Aorta (tissue), 5 donors: ENCODE results near the gene TBC1D3E. TPM values are rescaled to one million over a fixed set of nuclear protein-coding genes. Genes with fewer than 3 reads are reported as not detected.
"Not testable (repeated sequence)": the region's sequence is repeated elsewhere in the genome, so short reads cannot be mapped to it uniquely, and the experiment has no call there.

Experiments used
- ATAC-seq: fragments of 200-7000 bp; cut with Tn5 transposase; one replicate; pipeline ENCODE4 v1.9.1; 2022; ENCODE audit warnings: moderate library complexity; ENCODE audit not compliant: low FRiP score
- DNase-seq, 2 donors: peaks; one replicate each; pipeline ENCODE4 v3.0.0-alpha.2; 2020
- H3K27ac ChIP-seq, 2 donors: one replicate each; pipeline ENCODE4 v1.5.1; 2013; ENCODE audit warnings: low read length in 2 of 2, mild to moderate bottlenecking in 2 of 2, moderate library complexity in 2 of 2, control low read depth in 1 of 2, inconsistent platforms in 1 of 2, low read depth in 1 of 2
- H3K27me3 ChIP-seq, 2 donors: one replicate each; pipeline ENCODE4 v1.6.1; 2013; ENCODE audit warnings: control low read depth in 1 of 2, low read length in 1 of 2, mild to moderate bottlenecking in 1 of 2, moderate library complexity in 1 of 2; ENCODE audit not compliant: insufficient read depth in 2 of 2, control insufficient read depth in 1 of 2
- H3K36me3 ChIP-seq, 2 donors: one replicate each; pipeline ENCODE4 v1.6.1; 2013; ENCODE audit warnings: control low read depth in 1 of 2, low read length in 1 of 2, mild to moderate bottlenecking in 1 of 2; ENCODE audit not compliant: insufficient read depth in 2 of 2, control insufficient read depth in 1 of 2
- H3K4me1 ChIP-seq, 2 donors: one replicate each; pipeline ENCODE4 v1.6.1; 2013; ENCODE audit warnings: low read length in 2 of 2, control low read depth in 1 of 2, mild to moderate bottlenecking in 1 of 2, moderate library complexity in 1 of 2; ENCODE audit not compliant: insufficient read depth in 2 of 2, control insufficient read depth in 1 of 2
- H3K4me3 ChIP-seq, 2 donors: one replicate each; pipeline ENCODE4 v1.5.1; 2013; ENCODE audit warnings: low read length in 2 of 2, control low read depth in 1 of 2, mild to moderate bottlenecking in 1 of 2
- H3K9me3 ChIP-seq: one replicate; pipeline ENCODE4 v1.6.1; 2013; ENCODE audit warnings: mild to moderate bottlenecking, low read length; ENCODE audit not compliant: control insufficient read depth
- WGBS, 2 donors: extraction: QIAGEN DNeasy Blood & Tissue Kit; methylation state at CpG; one replicate each; pipeline ENCODE4 v1.1.7; 2013; 5-methylcytosine and 5-hydroxymethylcytosine counted together
- intact Hi-C, 2 donors: fragments of 100-400 bp; cut with DNase I; formaldehyde crosslinking; loops; one replicate each; pipeline versions ENCODE4 v1.14.2 to v1.15.0; 2022
- long read RNA-seq, 2 donors: library from polyadenylated mRNA; unstranded; transcript quantifications; one replicate each; pipeline ENCODE4 v2.0.0, GENCODE V29; 2020 to 2021
- polyA plus RNA-seq, 2 donors: library from polyadenylated mRNA; stranded (reverse); fragments of 200-250 nt; gene quantifications; one replicate each; pipeline ENCODE4 v1.2.3, GENCODE V29; 2013
- total RNA-seq, 2 donors: library from RNA; stranded (reverse); fragmentation: NEBNext Ultra II Directional; extraction: Animal tissue kit (Norgen Biotek cat#: 25700); gene quantifications; one replicate each; pipeline ENCODE4 v1.2.1, GENCODE V29; 2021
- donor health status: healthy with polysubstance abuse.
- donor health status: Bipolar disorder and iron deficiency.
- donor health status: DM: no; HTN: no; CAD: no.
- donor health status: DM: no; HTN: no; CAD: no.
- donor health status: DM: yes; HTN: yes; CAD: no.

The TBC1D3E gene
- total RNA-seq (not detected), polyA plus RNA-seq (not detected)
- long read RNA-seq, donor 1, result 0 reads
- long read RNA-seq, donor 2, result 0 reads

DNA sequence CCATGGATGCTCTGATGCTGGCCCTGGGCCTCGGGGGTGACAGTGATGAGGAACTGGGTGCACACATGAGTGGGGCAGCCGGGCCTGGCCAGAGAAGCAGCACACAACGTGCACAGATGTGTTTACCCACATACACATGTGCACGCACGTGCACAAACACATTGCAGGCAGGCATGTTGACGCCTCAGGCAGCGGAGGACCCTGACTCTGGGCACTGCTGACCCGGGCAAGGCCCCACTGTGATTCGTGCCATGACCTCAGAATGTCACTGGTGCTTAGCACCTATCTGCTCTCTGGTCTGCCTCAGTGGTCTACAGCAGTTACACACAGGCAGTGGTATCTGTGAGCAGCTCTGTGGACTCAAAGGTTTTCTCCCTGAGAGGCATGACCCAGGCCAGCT lies at the start of gene TBC1D3E:
Gene TBC1D3E (plus strand): TSS at position 301 of the 400 bp plus-strand sequence. CDS start 1,545 bp downstream, outside the sequence.
- DNase-seq, intact Hi-C loops, H3K27ac ChIP-seq, H3K4me3 ChIP-seq, ATAC-seq, H3K9me3 ChIP-seq, H3K36me3 ChIP-seq, H3K27me3 ChIP-seq, H3K4me1 ChIP-seq: not testable (repeated sequence)
- no CpG with 5 or more reads among the region's 9 CpGs for WGBS, 2 donors

DNA sequence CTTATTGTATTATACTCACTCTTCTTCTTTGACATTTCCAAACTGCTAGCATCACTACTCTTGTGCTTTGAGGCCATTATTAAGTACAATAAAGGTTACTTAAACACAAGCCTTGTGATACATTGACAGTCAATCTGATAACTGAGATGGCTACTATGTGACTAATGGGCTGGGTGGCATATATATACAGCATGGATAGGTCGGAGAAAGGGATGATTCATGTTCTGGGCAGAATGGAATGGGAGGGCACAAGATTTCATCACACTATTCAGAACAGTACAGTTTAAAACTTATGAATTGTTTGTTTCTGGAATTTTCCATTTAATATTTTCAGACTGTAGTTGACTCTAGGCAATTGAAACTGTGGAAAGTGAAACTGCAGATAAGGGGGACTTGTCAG lies 40.4 kb upstream of the TBC1D3E start:
- H3K36me3 ChIP-seq, H3K27me3 ChIP-seq, ATAC-seq, H3K4me3 ChIP-seq, H3K27ac ChIP-seq, DNase-seq, H3K4me1 ChIP-seq, intact Hi-C loops, H3K9me3 ChIP-seq: not testable (repeated sequence)
- whole genome bisulfite sequencing, 2 donors, result no CpG with 5 or more reads among the region's 1 CpG

DNA sequence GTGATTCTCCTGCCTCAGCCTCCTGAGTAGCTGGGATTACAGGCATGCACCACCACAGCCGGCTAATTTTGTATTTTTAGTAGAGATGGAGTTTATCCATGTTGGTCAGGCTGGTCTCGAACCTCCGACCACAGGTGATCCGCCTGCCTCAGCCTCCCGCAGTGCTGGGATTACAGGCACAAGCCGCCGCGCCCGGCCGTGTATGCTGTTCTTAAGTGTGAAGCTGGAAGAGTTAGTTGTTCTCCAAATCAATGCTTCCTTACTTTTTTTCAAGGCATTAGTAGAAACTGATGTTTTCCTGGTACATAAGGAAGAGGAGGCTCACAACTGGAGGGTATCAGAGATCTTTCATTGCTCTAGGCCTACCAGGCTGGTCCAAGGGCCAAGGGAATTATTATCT lies 39.6 kb upstream of the TBC1D3E start:
- ATAC-seq, H3K27me3 ChIP-seq, H3K27ac ChIP-seq, H3K4me1 ChIP-seq, H3K4me3 ChIP-seq, intact Hi-C loops, H3K36me3 ChIP-seq, H3K9me3 ChIP-seq: not testable (repeated sequence)
- peak in 1 of 2 donors; percentile 44 for DNase-seq
- WGBS, 2 donors, result 98 to 99% methylated on average over 5 to 7 of the region's 10 CpGs

DNA sequence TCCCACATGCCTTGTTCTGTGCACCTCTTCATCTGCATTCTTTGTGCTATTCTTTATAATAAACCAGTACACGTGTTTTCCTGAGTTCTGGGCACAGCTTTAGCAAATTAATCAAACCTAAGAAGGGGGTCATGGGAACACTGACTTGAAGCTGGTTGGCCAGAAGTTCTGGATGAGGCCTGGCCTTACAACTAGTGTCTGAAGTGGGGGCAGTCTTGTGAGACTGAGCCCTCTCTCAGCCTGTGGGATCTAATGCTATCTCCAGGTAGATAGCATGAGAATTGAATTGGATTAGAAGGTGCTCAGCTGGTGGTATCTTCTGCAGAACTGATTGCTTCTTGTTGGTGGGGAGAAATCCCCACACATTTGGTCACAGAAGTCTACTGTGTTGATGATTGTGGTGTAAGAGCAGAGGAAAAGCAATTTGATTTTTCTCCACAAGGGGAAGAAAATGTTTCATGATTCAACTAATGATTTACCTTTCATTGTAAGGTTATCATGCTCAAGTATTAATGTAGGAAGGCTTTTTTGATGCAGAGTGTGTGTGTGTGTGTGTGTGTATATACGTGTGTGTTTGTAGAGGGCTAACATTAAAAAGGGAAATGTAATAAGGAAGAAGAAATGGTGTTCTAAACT lies 33.6 kb upstream of the TBC1D3E start:
- WGBS, 2 donors, result no CpG with 5 or more reads among the region's 2 CpGs
- DNase-seq, intact Hi-C loops, H3K36me3 ChIP-seq, H3K27ac ChIP-seq, H3K27me3 ChIP-seq, H3K4me3 ChIP-seq, H3K4me1 ChIP-seq, ATAC-seq, H3K9me3 ChIP-seq: not testable (repeated sequence)

DNA sequence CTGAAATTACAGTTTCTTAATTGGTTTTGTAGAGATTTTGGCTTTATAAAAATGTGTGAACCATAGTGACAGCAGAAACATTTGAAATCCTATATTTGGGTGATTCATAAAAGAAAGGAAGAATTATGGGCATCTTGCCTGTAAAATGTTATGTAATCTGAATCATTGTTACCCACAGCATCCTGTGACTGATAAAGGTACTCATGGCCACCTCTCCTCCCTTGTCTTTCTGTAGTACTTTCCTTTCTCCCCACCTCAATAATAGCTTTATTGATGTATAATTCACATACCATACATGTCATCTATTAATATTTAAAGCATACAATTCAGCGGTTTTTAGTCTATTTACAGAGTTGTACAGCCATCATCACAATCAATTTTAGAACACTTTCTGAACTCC lies 28.5 kb upstream of the TBC1D3E start:
- DNase-seq, H3K4me1 ChIP-seq, H3K36me3 ChIP-seq, H3K9me3 ChIP-seq, H3K27ac ChIP-seq, H3K4me3 ChIP-seq, intact Hi-C loops, ATAC-seq, H3K27me3 ChIP-seq: not testable (repeated sequence)
- WGBS, 2 donors, result no CpG with 5 or more reads among the region's 1 CpG

DNA sequence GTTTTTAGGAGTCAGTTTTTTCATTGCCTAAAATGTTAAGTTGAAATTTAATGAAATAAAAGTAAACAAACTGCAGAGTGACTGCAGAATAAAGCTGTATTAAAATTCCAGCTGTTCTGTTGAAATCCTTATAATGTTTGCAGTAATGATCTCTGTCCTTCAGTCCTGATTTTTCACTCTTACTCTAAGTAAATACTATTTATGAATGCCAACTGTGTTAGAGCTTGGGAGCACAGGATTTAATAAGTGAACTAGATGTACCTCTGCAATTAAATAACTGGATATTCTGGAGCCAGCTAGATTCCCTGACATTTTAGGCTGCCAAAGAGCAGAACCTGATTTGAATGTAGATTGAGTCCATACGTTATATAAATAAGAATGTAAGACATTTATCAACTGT lies 7.9 kb upstream of the TBC1D3E start:
- H3K4me3 ChIP-seq, H3K27ac ChIP-seq, H3K27me3 ChIP-seq, H3K9me3 ChIP-seq, intact Hi-C loops, ATAC-seq, H3K36me3 ChIP-seq, H3K4me1 ChIP-seq, DNase-seq: not testable (repeated sequence)
- WGBS, 2 donors, result no CpG with 5 or more reads among the region's 1 CpG

DNA sequence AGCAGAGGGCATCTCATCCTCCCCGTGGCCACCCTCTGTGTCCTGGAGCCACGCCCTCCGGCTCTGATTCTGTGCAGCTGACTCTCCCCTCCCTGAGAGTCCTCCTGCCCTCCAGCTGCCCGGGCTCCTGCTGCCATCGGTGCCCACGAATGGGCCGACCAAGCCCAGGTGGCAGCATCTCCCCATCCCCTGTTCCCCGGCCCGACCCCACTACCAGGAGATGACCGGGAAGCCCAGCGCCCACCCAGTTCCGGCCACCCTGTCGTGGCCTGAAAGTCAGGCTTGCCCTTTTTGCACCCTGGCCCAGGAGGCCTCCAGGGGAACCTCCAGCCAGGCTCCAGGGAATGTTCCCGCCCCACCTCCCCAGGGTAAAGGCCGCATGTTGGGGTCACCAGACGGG lies 7.1 kb downstream of the TBC1D3E start:
- peak in 1 of 2 donors; percentile 84 for DNase-seq
- H3K27ac ChIP-seq, H3K36me3 ChIP-seq, intact Hi-C loops, H3K27me3 ChIP-seq, H3K4me1 ChIP-seq, H3K9me3 ChIP-seq, H3K4me3 ChIP-seq, ATAC-seq: not testable (repeated sequence)
- 86 to 93% methylated on average over 10 of the region's 16 CpGs for WGBS, 2 donors

Other genes with a start within 250 kb of the TBC1D3E start
- gene TBC1D3K, start 203.5 kb upstream of the TBC1D3E start, total RNA-seq, result not detected
- not detected for gene TBC1D3K, start 203.5 kb upstream of the TBC1D3E start, polyA plus RNA-seq
- gene TBC1D3L, start 138.9 kb upstream of the TBC1D3E start, total RNA-seq, result 10 to 100 TPM in 1 of 2 donors, 1 to 10 TPM in 1; 7.1 to 22.5 TPM
- 10 to 100 TPM in 1 of 2 donors, 1 to 10 TPM in 1; 1.6 to 25.3 TPM for gene TBC1D3L, start 138.9 kb upstream of the TBC1D3E start, polyA plus RNA-seq
- under 1 TPM in 1 of 2 donors, not detected in 1; 0.39 TPM for gene TBC1D3D, start 124.0 kb upstream of the TBC1D3E start, total RNA-seq
- under 1 TPM in 1 of 2 donors, not detected in 1; 0.43 TPM for gene TBC1D3D, start 124.0 kb upstream of the TBC1D3E start, polyA plus RNA-seq
- gene TBC1D3C, start 59.3 kb upstream of the TBC1D3E start, total RNA-seq, result not detected
- under 1 TPM in 1 of 2 donors, not detected in 1; 0.13 TPM for gene TBC1D3C, start 59.3 kb upstream of the TBC1D3E start, polyA plus RNA-seq
- not detected for gene TBC1D3, start 64.6 kb downstream of the TBC1D3E start, total RNA-seq
- not detected for gene TBC1D3, start 64.6 kb downstream of the TBC1D3E start, polyA plus RNA-seq
- 10 to 100 TPM; 14.4 to 23.4 TPM for gene MRPL45, start 169.2 kb downstream of the TBC1D3E start, total RNA-seq
- 10 to 100 TPM; 31.0 to 38.9 TPM for gene MRPL45, start 169.2 kb downstream of the TBC1D3E start, polyA plus RNA-seq
- gene GPR179, start 216.0 kb downstream of the TBC1D3E start, total RNA-seq, result not detected
- gene GPR179, start 216.0 kb downstream of the TBC1D3E start, polyA plus RNA-seq, result under 1 TPM in 1 of 2 donors, not detected in 1; under 0.01 TPM
- gene SOCS7, start 223.9 kb downstream of the TBC1D3E start, total RNA-seq, result 10 to 100 TPM; 16.7 to 17.2 TPM
- 1 to 10 TPM; 2.9 to 5.3 TPM for gene SOCS7, start 223.9 kb downstream of the TBC1D3E start, polyA plus RNA-seq